ENCODE measurements around the gene GRAMD4. TPM values are rescaled to one million over a fixed set of nuclear protein-coding genes. Genes with fewer than 3 reads are reported as not detected.
A peak's percentile ranks its signal among the peaks of the same experiment; 100 is the strongest.

The GRAMD4 gene
- polyA plus RNA-seq, 2 of the 4 experiments (the other 2 are of a cell fraction), result 7.7 to 13.1 TPM

DNA sequence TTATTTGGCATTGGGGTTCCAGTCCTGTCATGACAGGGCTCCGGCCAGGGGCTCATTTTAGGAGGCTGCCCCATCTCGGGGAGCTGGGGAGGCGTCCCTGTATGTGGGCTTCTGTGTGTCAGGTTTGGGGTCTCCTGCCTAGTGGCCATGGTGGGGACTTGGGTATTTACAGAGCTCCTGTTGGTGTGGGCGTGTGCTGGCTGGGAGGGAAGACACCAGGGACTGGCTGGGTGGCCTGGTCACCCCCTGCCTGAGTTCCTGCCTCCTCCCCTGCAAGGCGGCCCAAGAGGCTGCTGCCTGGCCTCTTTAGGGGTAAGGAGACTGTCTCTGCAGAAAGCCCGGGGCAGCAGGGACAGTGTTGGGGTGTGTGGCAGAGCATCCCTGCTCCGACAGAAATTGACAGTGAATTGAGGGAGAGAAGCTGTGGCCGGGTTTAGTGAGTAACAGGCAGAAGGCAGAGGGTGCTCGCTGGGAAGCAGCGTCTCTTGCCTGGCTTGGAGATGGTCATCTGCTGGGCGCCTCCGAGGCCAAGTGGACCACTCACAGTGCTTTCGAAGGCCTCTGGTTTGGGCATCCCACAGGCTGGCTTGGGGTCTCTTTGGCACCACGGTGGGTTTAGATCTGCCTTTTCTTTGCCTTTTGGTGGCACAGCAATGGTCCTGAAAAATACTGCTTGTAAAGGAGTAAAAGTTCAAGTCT, 40.3 kb upstream of the GRAMD4 start:
- FAIRE-seq, result no peak
- no peak for TF ChIP-seq USF2 (IDR thresholded peaks at IDR 0.05)
- TF ChIP-seq POLR2AphosphoS2 (conservative IDR thresholded peaks at IDR 0.05; ENCODE audit: low read length), result no peak
- no peak for TF ChIP-seq HOXB13 (CRISPR knock-in tag; IDR thresholded peaks at IDR 0.05; ENCODE audit: low read depth)
- no peak for TF ChIP-seq ZC3H11A (IDR thresholded peaks at IDR 0.05)
- no peak for TF ChIP-seq NR3C1 (IDR thresholded peaks at IDR 0.05)
- TF ChIP-seq CHD4 (IDR thresholded peaks at IDR 0.05; ENCODE audit: borderline replicate concordance), result no peak
- no peak for TF ChIP-seq TP53 (CRISPR knock-in tag; IDR thresholded peaks at IDR 0.05)
- no peak for TF ChIP-seq EHMT2 (IDR thresholded peaks at IDR 0.05; ENCODE audit: low read depth)
- TF ChIP-seq NFE2L2 (conservative IDR thresholded peaks at IDR 0.05; ENCODE audit: low read length), result no peak
- no peak for TF ChIP-seq EP300 (IDR thresholded peaks at IDR 0.05)
- TF ChIP-seq, protein P1, sequence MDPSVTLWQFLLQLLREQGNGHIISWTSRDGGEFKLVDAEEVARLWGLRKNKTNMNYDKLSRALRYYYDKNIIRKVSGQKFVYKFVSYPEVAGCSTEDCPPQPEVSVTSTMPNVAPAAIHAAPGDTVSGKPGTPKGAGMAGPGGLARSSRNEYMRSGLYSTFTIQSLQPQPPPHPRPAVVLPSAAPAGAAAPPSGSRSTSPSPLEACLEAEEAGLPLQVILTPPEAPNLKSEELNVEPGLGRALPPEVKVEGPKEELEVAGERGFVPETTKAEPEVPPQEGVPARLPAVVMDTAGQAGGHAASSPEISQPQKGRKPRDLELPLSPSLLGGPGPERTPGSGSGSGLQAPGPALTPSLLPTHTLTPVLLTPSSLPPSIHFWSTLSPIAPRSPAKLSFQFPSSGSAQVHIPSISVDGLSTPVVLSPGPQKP (IDR thresholded peaks at IDR 0.05; ENCODE audit: low read depth, low read length), result no peak
- no peak for TF ChIP-seq TFCP2L1 (CRISPR knock-in tag; IDR thresholded peaks at IDR 0.05)
- TF ChIP-seq, protein P2, sequence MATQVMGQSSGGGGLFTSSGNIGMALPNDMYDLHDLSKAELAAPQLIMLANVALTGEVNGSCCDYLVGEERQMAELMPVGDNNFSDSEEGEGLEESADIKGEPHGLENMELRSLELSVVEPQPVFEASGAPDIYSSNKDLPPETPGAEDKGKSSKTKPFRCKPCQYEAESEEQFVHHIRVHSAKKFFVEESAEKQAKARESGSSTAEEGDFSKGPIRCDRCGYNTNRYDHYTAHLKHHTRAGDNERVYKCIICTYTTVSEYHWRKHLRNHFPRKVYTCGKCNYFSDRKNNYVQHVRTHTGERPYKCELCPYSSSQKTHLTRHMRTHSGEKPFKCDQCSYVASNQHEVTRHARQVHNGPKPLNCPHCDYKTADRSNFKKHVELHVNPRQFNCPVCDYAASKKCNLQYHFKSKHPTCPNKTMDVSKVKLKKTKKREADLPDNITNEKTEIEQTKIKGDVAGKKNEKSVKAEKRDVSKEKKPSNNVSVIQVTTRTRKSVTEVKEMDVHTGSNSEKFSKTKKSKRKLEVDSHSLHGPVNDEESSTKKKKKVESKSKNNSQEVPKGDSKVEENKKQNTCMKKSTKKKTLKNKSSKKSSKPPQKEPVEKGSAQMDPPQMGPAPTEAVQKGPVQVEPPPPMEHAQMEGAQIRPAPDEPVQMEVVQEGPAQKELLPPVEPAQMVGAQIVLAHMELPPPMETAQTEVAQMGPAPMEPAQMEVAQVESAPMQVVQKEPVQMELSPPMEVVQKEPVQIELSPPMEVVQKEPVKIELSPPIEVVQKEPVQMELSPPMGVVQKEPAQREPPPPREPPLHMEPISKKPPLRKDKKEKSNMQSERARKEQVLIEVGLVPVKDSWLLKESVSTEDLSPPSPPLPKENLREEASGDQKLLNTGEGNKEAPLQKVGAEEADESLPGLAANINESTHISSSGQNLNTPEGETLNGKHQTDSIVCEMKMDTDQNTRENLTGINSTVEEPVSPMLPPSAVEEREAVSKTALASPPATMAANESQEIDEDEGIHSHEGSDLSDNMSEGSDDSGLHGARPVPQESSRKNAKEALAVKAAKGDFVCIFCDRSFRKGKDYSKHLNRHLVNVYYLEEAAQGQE (IDR thresholded peaks at IDR 0.05), result no peak
- Histone ChIP-seq H3K4me1 (peaks cover 45% of the 10 kb centered on the region), H3K4me2 (no peak overlapping the region), H3K9me3 (no peaks in the 10 kb centered on the region), H3K27ac (peak overlapping the region in 1 of 2 experiments; percentile 18; a peak in 1 of 6 replicates), H3K4me3 (no peak overlapping the region)
- ChIA-PET CTCF (no interaction called here), POLR2A (no interaction called here)
- DNase-seq (ENCODE audit: low read depth in 1 of 2, low spot score in 1 of 2), result no peak
- ATAC-seq, result no peak
- WGBS (ENCODE audit: missing lambda C conversion rate), result 91% methylated on average over 12 of the region's 14 CpGs

- Histone ChIP-seq H3K27ac (no peak overlapping the region; a peak in 1 of 6 replicates), H3K4me1 (peaks cover 33% of the 10 kb centered on the region), H3K9me3 (no peaks in the 10 kb centered on the region), H3K4me3 (no peak overlapping the region), H3K4me2 (no peak overlapping the region)
- no peak for FAIRE-seq
- ATAC-seq, result no peak
- POLR2A ChIA-PET, result no interaction called here
- no peak for TF ChIP-seq FOSB (CRISPR knock-in tag; IDR thresholded peaks at IDR 0.05)
- TF ChIP-seq RARB (CRISPR knock-in tag; IDR thresholded peaks at IDR 0.05), result no peak
- TF ChIP-seq CTCF (IDR thresholded peaks at IDR 0.05), result no peak
- no peak for TF ChIP-seq CBX8 (IDR thresholded peaks at IDR 0.05)
- TF ChIP-seq PBX3 (IDR thresholded peaks at IDR 0.05), result no peak
- no peak for TF ChIP-seq POLR2AphosphoS2 (conservative IDR thresholded peaks at IDR 0.05; ENCODE audit: low read length)
- no peak for TF ChIP-seq RNF2 (IDR thresholded peaks at IDR 0.05; ENCODE audit: borderline replicate concordance, low read depth)
- TF ChIP-seq NR3C1 (IDR thresholded peaks at IDR 0.05), result no peak
- TF ChIP-seq SREBF2 (IDR thresholded peaks at IDR 0.05), result no peak
- no peak for TF ChIP-seq JUNB (IDR thresholded peaks at IDR 0.05)
- no peak for TF ChIP-seq FOXS1 (CRISPR knock-in tag; IDR thresholded peaks at IDR 0.05)
- TF ChIP-seq MAZ (IDR thresholded peaks at IDR 0.05; ENCODE audit: borderline replicate concordance, low read depth, low read length), result no peak
- WGBS (ENCODE audit: missing lambda C conversion rate), result 92% methylated on average over 13 of the region's 13 CpGs
- no peak for DNase-seq (ENCODE audit: low read depth in 1 of 2, low spot score in 1 of 2)
- CTCF ChIA-PET, result interaction anchor here (0.6 kb wide), 1 partner anchor 544 kb away, joined by 3 read pairs; no protein-coding TSS in a partner anchor
Observed at GRCh38 chr22:46580940-46581537, 39.1 kb upstream of the GRAMD4 start.
